ENCODE results near the gene OR2AG1.

DNA sequence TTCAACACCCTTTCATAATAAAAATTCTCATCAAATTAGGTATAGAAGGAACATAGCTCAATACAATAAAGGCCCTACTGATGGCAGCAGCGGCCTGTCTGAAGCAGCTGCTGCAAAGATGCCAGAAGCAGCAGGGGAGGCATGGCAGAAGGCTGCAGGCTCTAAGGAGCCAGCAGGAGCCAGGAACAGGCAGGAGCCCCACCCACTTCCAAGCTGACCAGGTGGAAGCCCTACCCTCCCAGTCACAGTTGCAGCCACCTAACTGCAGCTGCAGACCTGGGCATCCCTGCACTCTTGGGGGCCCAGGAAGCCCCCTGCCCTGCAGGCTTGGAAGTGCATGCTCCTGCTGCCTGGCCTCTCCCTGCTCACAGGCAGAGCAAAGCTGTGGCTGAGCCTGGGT is 34.9 kb downstream of the OR2AG1 start:
- no peak for TF ChIP-seq POLR2A (IDR thresholded peaks at IDR 0.05)
- TF ChIP-seq, protein P1, sequence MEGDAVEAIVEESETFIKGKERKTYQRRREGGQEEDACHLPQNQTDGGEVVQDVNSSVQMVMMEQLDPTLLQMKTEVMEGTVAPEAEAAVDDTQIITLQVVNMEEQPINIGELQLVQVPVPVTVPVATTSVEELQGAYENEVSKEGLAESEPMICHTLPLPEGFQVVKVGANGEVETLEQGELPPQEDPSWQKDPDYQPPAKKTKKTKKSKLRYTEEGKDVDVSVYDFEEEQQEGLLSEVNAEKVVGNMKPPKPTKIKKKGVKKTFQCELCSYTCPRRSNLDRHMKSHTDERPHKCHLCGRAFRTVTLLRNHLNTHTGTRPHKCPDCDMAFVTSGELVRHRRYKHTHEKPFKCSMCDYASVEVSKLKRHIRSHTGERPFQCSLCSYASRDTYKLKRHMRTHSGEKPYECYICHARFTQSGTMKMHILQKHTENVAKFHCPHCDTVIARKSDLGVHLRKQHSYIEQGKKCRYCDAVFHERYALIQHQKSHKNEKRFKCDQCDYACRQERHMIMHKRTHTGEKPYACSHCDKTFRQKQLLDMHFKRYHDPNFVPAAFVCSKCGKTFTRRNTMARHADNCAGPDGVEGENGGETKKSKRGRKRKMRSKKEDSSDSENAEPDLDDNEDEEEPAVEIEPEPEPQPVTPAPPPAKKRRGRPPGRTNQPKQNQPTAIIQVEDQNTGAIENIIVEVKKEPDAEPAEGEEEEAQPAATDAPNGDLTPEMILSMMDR (IDR thresholded peaks at IDR 0.05), result no peak
- no peak for TF ChIP-seq EP300 (IDR thresholded peaks at IDR 0.05)
